Uterus (tissue), 4 donors: Measurements from ENCODE around the gene TMEM132C. TPM values are rescaled to one million over a fixed set of nuclear protein-coding genes. Genes with fewer than 3 reads are reported as not detected.

Experiments
- DNase-seq, 2 donors: peaks; one replicate each; pipeline ENCODE4 v3.0.0-alpha.2; 2019 to 2020
- H3K27ac ChIP-seq, 2 donors: fragments of 200-600 bp; sonication (generic); 1 replicate in 1 of 2; 2 replicates in 1 of 2; pipeline ENCODE4 v1.5.1; 2016 to 2018
- H3K27me3 ChIP-seq, 2 donors: fragments of 200-600 bp; sonication (generic); one replicate each; pipeline ENCODE4 v1.5.1; 2018 to 2019; ENCODE audit warnings: control low read depth in 1 of 2
- H3K36me3 ChIP-seq, 2 donors: fragments of 200-600 bp; sonication (generic); one replicate each; pipeline ENCODE4 v1.5.1; 2019; ENCODE audit warnings: control low read depth in 1 of 2
- H3K4me1 ChIP-seq, 2 donors: fragments of 200-600 bp; sonication (generic); one replicate each; pipeline ENCODE4 v1.5.1; 2018 to 2019; ENCODE audit warnings: control low read depth in 1 of 2
- H3K4me3 ChIP-seq, 2 donors: fragments of 200-600 bp; sonication (generic); 1 replicate in 1 of 2; 2 replicates in 1 of 2; pipeline ENCODE4 v1.5.1; 2018 to 2019; ENCODE audit warnings: mild to moderate bottlenecking in 1 of 2
- H3K9me3 ChIP-seq, 2 donors: fragments of 200-600 bp; sonication (generic); one replicate each; pipeline ENCODE4 v1.5.1; 2019; ENCODE audit warnings: control low read depth in 1 of 2
- POLR2A ChIP-seq, 2 donors: fragments of 450-650 bp; IDR thresholded peaks; one replicate each; pipeline ENCODE4 v1.6.1; 2016; ENCODE audit warnings: antibody characterized with exemption in 2 of 2, mild to moderate bottlenecking in 1 of 2, moderate library complexity in 1 of 2
- intact Hi-C: fragments of 100-400 bp; cut with DNase I; formaldehyde crosslinking; loops from one replicate; pipeline ENCODE4 v1.15.1; 2023; ENCODE audit warnings: low total_unique reads
- total RNA-seq, 4 donors: library from RNA; depleted of rRNA in 3 of 4; stranded (reverse); fragments of >200 nt in 3 of 4; gene quantifications; one replicate each; pipeline versions ENCODE4 v1.1.0 to v1.2.4, GENCODE V29; 2014 to 2023
- TF ChIP-seq, protein P1 (sequence below), 4 experiments: fragments of 200-600 bp in 2 of 4; fragments of 450-650 bp in 2 of 4; sonication (generic) in 2 of 4; IDR thresholded peaks; one replicate each; pipeline ENCODE4 v1.5.1; 2016 to 2019; ENCODE audit warnings: antibody characterized with exemption in 4 of 4, mild to moderate bottlenecking in 2 of 4, moderate library complexity in 1 of 4
- donor health status: DM: yes; HTN: yes; CAD: no.

TMEM132C gene
- total RNA-seq, 4 donors from 2014 or later = 0.26 to 48.3 (median 5.0) TPM

DNA sequence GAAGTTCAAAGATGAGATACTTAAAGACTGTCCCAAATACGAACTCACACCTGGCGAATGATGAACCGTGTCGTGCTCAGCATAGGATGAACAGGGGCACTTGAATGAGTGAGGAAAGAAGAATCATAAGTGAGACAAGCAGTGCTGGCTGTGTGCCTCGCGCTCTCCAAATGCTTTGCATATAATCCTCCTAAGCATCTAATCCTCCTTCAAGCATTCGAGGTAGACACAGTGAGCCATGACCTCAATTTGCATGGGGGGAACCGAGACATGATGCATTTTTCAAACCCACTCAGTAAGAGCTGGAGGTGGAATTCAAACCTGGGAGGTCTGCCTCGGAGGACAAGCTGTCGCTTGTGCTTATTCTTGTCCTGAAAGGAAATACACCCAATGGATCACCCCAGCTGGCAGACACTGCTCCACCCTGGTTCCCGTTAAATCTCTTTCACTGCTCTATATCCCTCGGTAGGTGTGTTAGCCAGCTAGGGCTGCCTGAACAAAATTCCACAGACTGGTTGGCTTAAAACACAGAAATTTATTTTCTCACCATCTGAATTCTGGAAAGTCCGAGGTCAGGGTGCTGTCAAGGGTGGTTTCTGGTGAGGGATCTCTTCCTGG lies 282.7 kb downstream of the TMEM132C start:
- intact Hi-C loops = no loop called here
- no peak for DNase-seq
- H3K9me3 ChIP-seq = no peaks in the 10 kb centered on the region
- H3K4me1 ChIP-seq = no peaks in the 10 kb centered on the region
- no peaks in the 10 kb centered on the region for H3K36me3 ChIP-seq
- H3K27ac ChIP-seq = no peak overlapping the region
- no peak overlapping the region for H3K4me3 ChIP-seq
- no peak for TF ChIP-seq POLR2A (IDR thresholded peaks at IDR 0.05)
- TF ChIP-seq, protein P1, sequence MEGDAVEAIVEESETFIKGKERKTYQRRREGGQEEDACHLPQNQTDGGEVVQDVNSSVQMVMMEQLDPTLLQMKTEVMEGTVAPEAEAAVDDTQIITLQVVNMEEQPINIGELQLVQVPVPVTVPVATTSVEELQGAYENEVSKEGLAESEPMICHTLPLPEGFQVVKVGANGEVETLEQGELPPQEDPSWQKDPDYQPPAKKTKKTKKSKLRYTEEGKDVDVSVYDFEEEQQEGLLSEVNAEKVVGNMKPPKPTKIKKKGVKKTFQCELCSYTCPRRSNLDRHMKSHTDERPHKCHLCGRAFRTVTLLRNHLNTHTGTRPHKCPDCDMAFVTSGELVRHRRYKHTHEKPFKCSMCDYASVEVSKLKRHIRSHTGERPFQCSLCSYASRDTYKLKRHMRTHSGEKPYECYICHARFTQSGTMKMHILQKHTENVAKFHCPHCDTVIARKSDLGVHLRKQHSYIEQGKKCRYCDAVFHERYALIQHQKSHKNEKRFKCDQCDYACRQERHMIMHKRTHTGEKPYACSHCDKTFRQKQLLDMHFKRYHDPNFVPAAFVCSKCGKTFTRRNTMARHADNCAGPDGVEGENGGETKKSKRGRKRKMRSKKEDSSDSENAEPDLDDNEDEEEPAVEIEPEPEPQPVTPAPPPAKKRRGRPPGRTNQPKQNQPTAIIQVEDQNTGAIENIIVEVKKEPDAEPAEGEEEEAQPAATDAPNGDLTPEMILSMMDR (IDR thresholded peaks at IDR 0.05) = no peak
- H3K27me3 ChIP-seq = no peaks in the 10 kb centered on the region

DNA sequence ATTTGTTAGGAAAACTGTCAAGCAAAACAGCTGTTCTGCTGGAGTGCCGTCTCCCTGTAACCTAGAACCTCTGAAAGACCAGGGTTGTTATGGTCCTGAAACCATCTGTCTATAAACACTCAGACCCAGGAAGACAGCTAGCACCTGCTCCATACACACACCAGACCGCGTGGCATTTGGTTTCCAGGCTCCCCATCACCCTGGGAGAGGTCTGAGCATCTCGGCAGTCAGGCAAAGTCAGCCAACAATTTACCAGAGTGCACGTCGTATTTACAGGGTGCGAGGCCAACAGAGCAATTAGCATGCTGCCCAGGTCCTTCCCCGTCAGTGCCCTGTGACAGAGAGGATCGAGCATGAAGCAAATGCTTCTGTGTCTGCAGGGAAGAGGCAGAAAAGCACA lies 284.3 kb downstream of the TMEM132C start:
- H3K27me3 ChIP-seq = no peaks in the 10 kb centered on the region
- no peaks in the 10 kb centered on the region for H3K9me3 ChIP-seq
- no peaks in the 10 kb centered on the region for H3K4me1 ChIP-seq
- TF ChIP-seq, protein P1 (IDR thresholded peaks at IDR 0.05) = no peak
- TF ChIP-seq POLR2A (IDR thresholded peaks at IDR 0.05) = no peak
- intact Hi-C loops = no loop called here
- H3K36me3 ChIP-seq = no peaks in the 10 kb centered on the region
- no peak for DNase-seq
- no peak overlapping the region for H3K4me3 ChIP-seq
- H3K27ac ChIP-seq = no peak overlapping the region

GRCh38 chr12:128554546-128555304 lies 287.8 kb downstream of the TMEM132C start:
- H3K4me1 ChIP-seq = no peaks in the 10 kb centered on the region
- no peaks in the 10 kb centered on the region for H3K27me3 ChIP-seq
- no peak overlapping the region for H3K27ac ChIP-seq
- intact Hi-C loops = no loop called here
- no peaks in the 10 kb centered on the region for H3K36me3 ChIP-seq
- no peak for DNase-seq
- H3K9me3 ChIP-seq = no peaks in the 10 kb centered on the region
- TF ChIP-seq, protein P1 (IDR thresholded peaks at IDR 0.05) = no peak
- no peak for TF ChIP-seq POLR2A (IDR thresholded peaks at IDR 0.05)
- H3K4me3 ChIP-seq = no peak overlapping the region

DNA sequence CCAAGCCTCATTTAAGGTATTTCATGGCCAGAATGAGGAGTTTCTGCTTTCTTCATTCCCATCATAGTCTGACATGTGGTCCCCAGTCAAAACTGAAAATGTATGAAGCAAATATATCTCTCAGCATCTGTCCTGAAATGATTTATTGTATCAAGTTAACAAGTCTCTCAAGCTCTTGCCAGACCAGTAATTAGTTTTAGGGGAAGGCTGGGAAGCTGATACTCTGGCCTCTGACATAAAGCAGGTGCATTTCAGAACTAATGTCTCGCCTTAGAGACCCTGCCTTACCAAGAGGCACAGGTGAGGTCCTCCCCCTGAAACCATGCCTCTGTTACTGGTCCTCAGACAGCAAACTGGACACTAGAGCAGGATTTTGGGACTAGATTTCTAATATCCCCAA lies 290.3 kb downstream of the TMEM132C start:
- no peaks in the 10 kb centered on the region for H3K36me3 ChIP-seq
- H3K27ac ChIP-seq = no peak overlapping the region
- TF ChIP-seq POLR2A (IDR thresholded peaks at IDR 0.05) = no peak
- TF ChIP-seq, protein P1 (IDR thresholded peaks at IDR 0.05) = no peak
- no peak for DNase-seq
- H3K4me3 ChIP-seq = no peak overlapping the region
- H3K27me3 ChIP-seq = no peaks in the 10 kb centered on the region
- intact Hi-C loops = no loop called here
- no peaks in the 10 kb centered on the region for H3K9me3 ChIP-seq
- H3K4me1 ChIP-seq = no peaks in the 10 kb centered on the region

DNA sequence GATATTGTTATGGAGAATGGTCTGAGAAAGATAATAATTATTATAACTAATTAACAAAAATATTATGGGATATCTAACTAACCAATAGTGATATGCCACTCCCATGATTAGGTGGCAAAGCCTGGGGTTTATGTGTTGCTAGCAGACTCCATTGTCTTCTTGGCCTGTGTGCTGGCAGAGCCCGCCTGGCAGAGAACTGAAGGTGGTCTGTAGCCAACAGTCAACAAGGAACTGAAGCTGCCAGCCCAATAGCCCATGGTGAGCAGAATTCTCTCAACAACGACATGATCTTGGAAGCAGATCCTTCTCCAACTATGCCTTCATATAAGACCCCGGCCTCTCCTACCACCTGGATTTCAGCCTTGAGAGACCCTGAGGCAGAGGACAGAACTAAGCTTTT lies 298.0 kb downstream of the TMEM132C start:
- Histone ChIP-seq H3K9me3 (no peaks in the 10 kb centered on the region), H3K4me3 (no peak overlapping the region), H3K36me3 (no peaks in the 10 kb centered on the region), H3K27ac (no peak overlapping the region), H3K27me3 (no peaks in the 10 kb centered on the region), H3K4me1 (no peaks in the 10 kb centered on the region)
- DNase-seq = no peak
- TF ChIP-seq POLR2A (IDR thresholded peaks at IDR 0.05) = no peak
- TF ChIP-seq, protein P1 (IDR thresholded peaks at IDR 0.05) = no peak
- intact Hi-C loops = no loop called here
